ENCODE data around the gene TSPAN2.

The TSPAN2 gene

GRCh38 chr1:115127539-115127938, 38.2 kb upstream of the TSPAN2 start:
- TF ChIP-seq, protein P1, sequence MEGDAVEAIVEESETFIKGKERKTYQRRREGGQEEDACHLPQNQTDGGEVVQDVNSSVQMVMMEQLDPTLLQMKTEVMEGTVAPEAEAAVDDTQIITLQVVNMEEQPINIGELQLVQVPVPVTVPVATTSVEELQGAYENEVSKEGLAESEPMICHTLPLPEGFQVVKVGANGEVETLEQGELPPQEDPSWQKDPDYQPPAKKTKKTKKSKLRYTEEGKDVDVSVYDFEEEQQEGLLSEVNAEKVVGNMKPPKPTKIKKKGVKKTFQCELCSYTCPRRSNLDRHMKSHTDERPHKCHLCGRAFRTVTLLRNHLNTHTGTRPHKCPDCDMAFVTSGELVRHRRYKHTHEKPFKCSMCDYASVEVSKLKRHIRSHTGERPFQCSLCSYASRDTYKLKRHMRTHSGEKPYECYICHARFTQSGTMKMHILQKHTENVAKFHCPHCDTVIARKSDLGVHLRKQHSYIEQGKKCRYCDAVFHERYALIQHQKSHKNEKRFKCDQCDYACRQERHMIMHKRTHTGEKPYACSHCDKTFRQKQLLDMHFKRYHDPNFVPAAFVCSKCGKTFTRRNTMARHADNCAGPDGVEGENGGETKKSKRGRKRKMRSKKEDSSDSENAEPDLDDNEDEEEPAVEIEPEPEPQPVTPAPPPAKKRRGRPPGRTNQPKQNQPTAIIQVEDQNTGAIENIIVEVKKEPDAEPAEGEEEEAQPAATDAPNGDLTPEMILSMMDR (IDR thresholded peaks at IDR 0.05; ENCODE audit: low read depth, low read length): no peak
- no peak for TF ChIP-seq EZH2phosphoT487 (IDR thresholded peaks at IDR 0.05; ENCODE audit: low read depth)
- Histone ChIP-seq H3K4me2 (ENCODE audit: low read length) (no peak overlapping the region), H3K36me3 (replicated peaks; ENCODE audit: low read depth, low read length) (no peaks in the 10 kb centered on the region)

DNA sequence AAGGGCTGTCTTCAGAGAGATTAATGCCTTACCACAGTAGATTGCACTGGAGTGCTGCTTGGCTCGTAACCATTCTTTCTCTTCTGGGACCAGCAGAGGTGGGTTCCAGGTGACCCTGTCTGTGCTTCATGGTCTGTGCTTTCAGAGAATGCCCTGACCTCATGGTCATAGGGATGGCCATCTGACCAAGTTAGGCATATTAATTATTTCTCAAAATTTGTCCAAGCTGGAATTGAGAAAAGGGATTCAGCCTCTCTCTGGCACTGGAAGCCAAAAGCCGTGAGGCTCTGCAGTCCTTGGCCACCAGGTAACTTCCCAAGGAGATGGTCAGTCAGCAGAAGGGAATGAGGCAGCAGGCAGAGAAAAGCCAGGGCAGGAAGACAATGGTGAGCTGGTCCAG, 37.2 kb upstream of the TSPAN2 start:
- Histone ChIP-seq H3K79me2 (ENCODE audit: low read length) (no peaks in the 10 kb centered on the region), H3K9ac (ENCODE audit: low read length) (no peak overlapping the region), H3K9me3 (ENCODE audit: insufficient read depth, low read length) (no peaks in the 10 kb centered on the region), H2AFZ (ENCODE audit: low read depth, low read length) (no peak overlapping the region), H3K4me3 (ENCODE audit: low read length) (no peak overlapping the region), H3K27me3 (ENCODE audit: low read depth, low read length) (no peaks in the 10 kb centered on the region; the same call in 1 of the 2 replicates), H3K4me1 (ENCODE audit: low read length) (no peaks in the 10 kb centered on the region), H3K36me3 (replicated peaks; ENCODE audit: low read depth, low read length) (no peaks in the 10 kb centered on the region), H4K20me1 (ENCODE audit: insufficient read depth, low read length) (no peaks in the 10 kb centered on the region), H3K27ac (ENCODE audit: low read length) (no peak overlapping the region), H3K4me2 (ENCODE audit: low read length) (no peak overlapping the region)
- TF ChIP-seq, protein P1 (IDR thresholded peaks at IDR 0.05; ENCODE audit: low read depth, low read length): no peak
- TF ChIP-seq EZH2phosphoT487 (IDR thresholded peaks at IDR 0.05; ENCODE audit: low read depth): no peak

More at GRCh38 chr1:115127539-115127938, 38.2 kb upstream of the TSPAN2 start:
- no peaks in the 10 kb centered on the region for H3K4me1 ChIP-seq (ENCODE audit: low read length)
- H3K27ac ChIP-seq (ENCODE audit: low read length): no peak overlapping the region
- no peaks in the 10 kb centered on the region for H3K9me3 ChIP-seq (ENCODE audit: insufficient read depth, low read length)
- no peak overlapping the region for H3K9ac ChIP-seq (ENCODE audit: low read length)
- no peak overlapping the region for H2AFZ ChIP-seq (ENCODE audit: low read depth, low read length)
- no peaks in the 10 kb centered on the region for H3K79me2 ChIP-seq (ENCODE audit: low read length)
- no peak overlapping the region for H3K4me3 ChIP-seq (ENCODE audit: low read length)
- H4K20me1 ChIP-seq (ENCODE audit: insufficient read depth, low read length): no peaks in the 10 kb centered on the region
- no peaks in the 10 kb centered on the region; the same call in 1 of the 2 replicates for H3K27me3 ChIP-seq (ENCODE audit: low read depth, low read length)

- TF ChIP-seq EZH2phosphoT487 (IDR thresholded peaks at IDR 0.05; ENCODE audit: low read depth): no peak
- TF ChIP-seq, protein P1 (IDR thresholded peaks at IDR 0.05; ENCODE audit: low read depth, low read length): no peak
- Histone ChIP-seq H3K9ac (ENCODE audit: low read length) (no peak overlapping the region), H3K36me3 (replicated peaks; ENCODE audit: low read depth, low read length) (no peaks in the 10 kb centered on the region), H3K4me2 (ENCODE audit: low read length) (no peak overlapping the region), H3K27ac (ENCODE audit: low read length) (no peak overlapping the region), H3K4me1 (ENCODE audit: low read length) (no peaks in the 10 kb centered on the region), H3K79me2 (ENCODE audit: low read length) (no peaks in the 10 kb centered on the region), H4K20me1 (ENCODE audit: insufficient read depth, low read length) (no peaks in the 10 kb centered on the region), H3K27me3 (ENCODE audit: low read depth, low read length) (no peaks in the 10 kb centered on the region; the same call in 1 of the 2 replicates), H3K9me3 (ENCODE audit: insufficient read depth, low read length) (no peaks in the 10 kb centered on the region), H3K4me3 (ENCODE audit: low read length) (no peak overlapping the region), H2AFZ (ENCODE audit: low read depth, low read length) (no peak overlapping the region)
Measured at GRCh38 chr1:115123116-115123515, 33.8 kb upstream of the TSPAN2 start.

DNA sequence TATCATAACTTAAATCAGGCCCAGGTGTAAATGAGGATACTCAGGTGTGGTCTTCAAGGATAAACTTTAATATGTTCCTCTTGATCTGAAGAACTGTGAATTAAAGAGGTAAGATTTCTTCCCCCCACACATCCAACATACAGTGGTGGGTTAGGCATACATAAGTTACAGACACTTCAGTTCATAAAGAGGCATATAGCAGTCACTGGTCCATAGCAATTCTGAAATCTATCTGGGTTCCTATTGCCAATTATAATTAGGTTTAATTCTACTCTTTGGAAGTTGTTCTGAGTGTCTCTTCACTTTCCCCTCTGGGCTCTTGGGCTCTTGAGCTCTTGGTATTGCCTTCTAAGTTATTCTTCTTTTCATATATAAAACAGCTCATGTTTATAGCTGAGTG, 32.5 kb upstream of the TSPAN2 start:
- H4K20me1 ChIP-seq (ENCODE audit: insufficient read depth, low read length): no peaks in the 10 kb centered on the region
- no peak for TF ChIP-seq EZH2phosphoT487 (IDR thresholded peaks at IDR 0.05; ENCODE audit: low read depth)
- TF ChIP-seq, protein P1 (IDR thresholded peaks at IDR 0.05; ENCODE audit: low read depth, low read length): no peak
- H3K9me3 ChIP-seq (ENCODE audit: insufficient read depth, low read length): no peaks in the 10 kb centered on the region
- H3K36me3 ChIP-seq (replicated peaks; ENCODE audit: low read depth, low read length): no peaks in the 10 kb centered on the region
- H3K79me2 ChIP-seq (ENCODE audit: low read length): no peaks in the 10 kb centered on the region
- H3K27me3 ChIP-seq (ENCODE audit: low read depth, low read length): no peaks in the 10 kb centered on the region; the same call in 1 of the 2 replicates
- H3K9ac ChIP-seq (ENCODE audit: low read length): no peak overlapping the region
- no peaks in the 10 kb centered on the region for H3K4me1 ChIP-seq (ENCODE audit: low read length)
- H3K4me3 ChIP-seq (ENCODE audit: low read length): no peak overlapping the region
- no peak overlapping the region for H3K27ac ChIP-seq (ENCODE audit: low read length)
- no peak overlapping the region for H2AFZ ChIP-seq (ENCODE audit: low read depth, low read length)
- no peak overlapping the region for H3K4me2 ChIP-seq (ENCODE audit: low read length)

Data from OCI-LY3 (cell line).